ENCODE data around the gene NTRK3.

Gene NTRK3

GRCh38 chr15:87967951-87968350 is 288.6 kb downstream of the NTRK3 start:
- DNase-seq = no peak

- DNase-seq = no peak
These were observed 291.2 kb downstream of the NTRK3 start for GRCh38 chr15:87965304-87965703.

- no peak for DNase-seq
These were observed 294.1 kb downstream of the NTRK3 start for GRCh38 chr15:87962428-87962827.

- DNase-seq = no peak
These were observed 294.6 kb downstream of the NTRK3 start for GRCh38 chr15:87961851-87962420.

GRCh38 chr15:87959662-87960061 is 296.9 kb downstream of the NTRK3 start:
- no peak for DNase-seq

GRCh38 chr15:87959080-87959479 is 297.5 kb downstream of the NTRK3 start:
- no peak for DNase-seq

DNA sequence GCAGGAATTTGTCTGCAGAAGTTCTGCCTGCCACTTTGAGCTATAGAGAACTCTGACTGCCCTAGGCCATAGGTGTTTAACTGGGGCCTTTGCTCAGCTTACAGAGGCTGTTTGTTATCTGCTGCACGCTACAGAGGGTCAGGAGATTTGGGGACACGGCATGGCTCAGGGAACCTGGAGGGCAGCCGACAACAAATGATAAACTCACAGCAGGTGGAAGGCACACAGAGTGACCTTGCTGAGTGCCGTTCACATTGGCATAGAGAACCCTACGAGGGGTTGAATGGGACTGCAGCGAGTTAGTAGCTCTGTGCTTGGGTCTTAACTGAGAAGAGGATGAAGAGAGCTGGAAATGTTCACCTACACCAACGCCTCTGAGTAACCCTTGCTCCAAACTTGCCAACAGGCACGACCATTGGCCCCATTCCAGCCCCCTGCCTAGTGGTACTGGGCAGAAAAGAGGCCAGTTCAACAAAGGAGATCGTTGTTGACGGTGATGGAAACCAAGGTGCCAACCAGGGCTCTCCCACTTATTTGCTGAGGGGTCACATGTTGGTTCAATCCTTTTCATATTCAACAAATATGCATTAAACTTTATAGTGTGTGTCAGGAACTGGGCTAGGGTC is 301.1 kb downstream of the NTRK3 start:
- no peak for DNase-seq

GRCh38 chr15:87954793-87955192 is 301.7 kb downstream of the NTRK3 start:
- DNase-seq = no peak

GRCh38 chr15:87952736-87953287 is 303.7 kb downstream of the NTRK3 start:
- DNase-seq = no peak

DNA sequence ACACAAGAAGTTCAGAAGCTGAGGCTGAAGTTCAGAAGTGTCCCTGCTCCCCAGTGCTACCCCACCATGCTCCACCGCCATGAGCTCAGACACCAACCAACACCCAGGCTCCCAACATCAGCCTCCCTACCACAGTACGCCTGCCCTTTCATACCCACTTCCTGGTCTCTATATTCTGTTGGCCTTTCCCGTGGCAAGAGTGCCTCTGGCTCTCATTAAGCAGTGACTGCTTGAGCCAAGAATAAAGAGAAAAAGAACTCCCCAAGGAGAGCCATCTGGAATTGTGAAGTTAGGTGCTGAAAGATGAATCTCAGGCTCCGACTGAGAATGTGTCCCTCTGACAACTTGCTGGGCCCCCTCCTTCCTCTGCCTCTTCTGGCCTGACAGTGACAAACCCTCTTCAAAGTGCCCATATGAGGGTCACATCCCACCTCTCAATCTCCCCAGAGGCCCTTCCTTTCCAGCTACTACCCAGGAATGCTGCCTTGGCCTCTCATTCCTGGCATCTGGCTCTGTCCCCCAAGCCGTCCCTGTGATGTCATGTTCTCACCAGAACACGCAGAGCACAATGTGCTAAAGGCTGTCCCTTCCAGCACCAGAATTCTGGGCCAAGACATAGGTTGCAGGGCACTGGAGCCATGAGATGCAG is 306.8 kb downstream of the NTRK3 start:
- DNase-seq = no peak

DNA sequence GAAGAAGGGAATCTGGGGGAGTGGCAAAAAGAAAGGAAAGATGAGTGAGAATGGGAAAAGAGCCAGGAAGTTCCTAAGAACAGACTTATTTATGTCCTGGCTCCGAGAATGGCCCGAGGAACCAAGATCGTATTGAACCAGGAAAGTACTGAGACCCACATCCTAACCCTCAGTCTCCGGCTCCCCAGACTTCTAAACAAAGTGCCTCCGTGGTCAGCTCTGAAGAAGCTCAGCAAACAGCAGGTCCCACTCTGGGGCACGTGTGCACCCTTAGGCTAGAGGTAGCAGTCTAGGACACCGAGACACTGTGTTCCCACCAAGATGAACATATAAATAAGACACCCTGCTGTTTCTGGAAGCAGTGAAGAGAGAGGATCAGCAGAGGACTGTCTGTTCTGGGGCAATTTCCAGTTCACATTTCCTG is 307.4 kb downstream of the NTRK3 start:
- DNase-seq = no peak

GRCh38 chr15:87947560-87947959 is 309.0 kb downstream of the NTRK3 start:
- DNase-seq = no peak

- no peak for DNase-seq
These were observed 311.3 kb downstream of the NTRK3 start for GRCh38 chr15:87945246-87945645.

- no peak for DNase-seq
These were observed 311.8 kb downstream of the NTRK3 start for GRCh38 chr15:87944691-87945090.

DNA sequence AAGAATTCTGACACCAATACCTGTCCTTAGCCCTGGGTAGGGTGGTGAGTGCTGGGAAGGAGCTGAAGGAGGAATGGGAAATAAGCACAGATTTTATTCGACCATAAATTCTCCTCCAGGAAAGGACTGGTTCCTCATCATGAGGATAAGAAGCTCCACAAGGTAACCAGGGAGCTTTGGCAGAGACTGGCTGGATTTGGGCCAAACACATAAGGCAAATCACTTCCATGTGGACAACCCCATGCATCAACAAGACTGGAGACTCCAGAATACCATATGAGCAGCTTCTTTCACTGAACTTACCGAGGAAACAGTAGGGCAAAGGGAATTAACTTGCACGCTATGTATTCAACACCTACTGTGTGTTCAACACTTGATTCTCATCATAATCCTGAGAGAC is 312.5 kb downstream of the NTRK3 start:
- no peak for DNase-seq

DNA sequence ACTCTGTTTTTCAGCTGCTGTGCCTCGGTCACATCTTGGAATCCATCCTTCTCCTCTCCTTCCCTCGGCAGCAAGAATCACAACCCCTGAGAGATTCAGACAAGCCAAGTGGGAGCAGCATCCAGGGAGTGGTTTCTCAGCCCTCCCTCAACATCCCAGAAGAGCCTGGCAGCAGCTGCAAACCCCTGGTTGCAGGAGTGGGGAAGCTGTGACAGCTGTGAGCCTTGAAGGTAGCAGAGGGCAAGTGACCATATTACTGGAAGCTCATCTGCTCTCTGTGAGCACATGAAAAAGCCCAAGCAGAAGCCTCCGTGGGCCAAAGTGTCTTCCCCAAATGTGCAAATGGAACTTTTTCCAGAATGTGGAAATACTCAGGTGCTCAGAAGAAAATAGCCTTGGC is 312.9 kb downstream of the NTRK3 start:
- DNase-seq = no peak

GRCh38 chr15:87942316-87942715 is 314.2 kb downstream of the NTRK3 start:
- DNase-seq = no peak

GRCh38 chr15:87941606-87942005 is 314.9 kb downstream of the NTRK3 start:
- no peak for DNase-seq

- DNase-seq = no peak
These were observed 315.8 kb downstream of the NTRK3 start for GRCh38 chr15:87940768-87941167.

DNA sequence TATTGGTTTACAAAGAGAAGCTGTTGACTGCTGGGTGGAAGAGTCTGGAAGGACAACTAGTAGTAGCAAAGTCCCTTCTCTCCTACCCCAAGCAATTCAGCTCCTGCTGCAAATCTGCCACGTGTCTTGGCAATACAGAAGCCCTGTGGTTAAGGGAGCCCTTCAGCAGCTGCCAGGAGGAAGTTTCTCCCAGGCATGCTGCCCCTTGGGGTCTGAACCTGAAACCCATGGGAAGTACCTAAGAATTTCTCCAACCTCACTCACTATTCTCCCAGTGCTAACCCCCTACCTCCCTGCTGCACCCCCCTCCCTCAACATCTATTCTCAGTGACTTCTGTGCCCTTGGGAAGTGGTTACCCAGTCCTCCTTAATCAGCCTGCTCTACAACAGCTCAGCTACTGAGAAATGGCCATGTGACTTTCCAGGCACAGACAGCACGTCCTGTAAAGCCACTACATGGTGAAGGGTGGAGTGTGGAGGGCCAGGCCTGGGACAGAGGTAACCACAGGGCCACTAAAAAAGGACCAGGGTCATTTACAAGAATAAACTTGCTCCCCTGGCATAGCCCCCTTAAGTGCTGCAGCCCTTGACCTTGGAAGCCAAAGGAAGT is 316.6 kb downstream of the NTRK3 start:
- no peak for DNase-seq

GRCh38 chr15:87938031-87938430 is 318.5 kb downstream of the NTRK3 start:
- no peak for DNase-seq

DNA sequence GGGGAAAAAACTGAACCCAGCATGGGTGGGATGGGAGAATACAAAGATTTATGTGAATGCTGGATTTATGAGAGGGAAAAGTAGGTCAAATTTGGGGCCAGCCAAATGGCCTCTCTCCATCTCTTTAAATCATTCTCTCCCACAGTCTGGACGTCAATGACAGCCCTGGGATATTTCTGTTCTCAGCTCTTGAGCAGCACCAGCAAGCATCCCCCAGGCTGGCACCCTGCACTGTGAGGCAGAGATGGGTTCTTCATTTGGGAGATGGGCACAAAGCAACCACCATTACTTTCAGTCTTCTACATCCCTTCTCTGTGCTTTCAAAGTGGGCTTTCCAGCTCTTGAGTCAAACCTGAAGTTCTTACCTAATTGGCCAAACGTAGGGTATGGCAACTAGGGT is 321.0 kb downstream of the NTRK3 start:
- DNase-seq = no peak

GRCh38 chr15:87931584-87931983 is 325.0 kb downstream of the NTRK3 start:
- no peak for DNase-seq

GRCh38 chr15:87930457-87930856 is 326.1 kb downstream of the NTRK3 start:
- DNase-seq = no peak

Measured in GOT3 (cell line).